Choroid plexus epithelial cell (primary cell): ENCODE data around the gene ADGRG1.

Source experiments
- DNase-seq: peaks from one replicate; pipeline ENCODE4 v3.0.0-alpha.2; 2010; ENCODE audit warnings: low read depth
- H3K4me3 ChIP-seq: 2 replicates; pipeline ENCODE4 v1.5.1; 2011; ENCODE audit warnings: low read depth, mild to moderate bottlenecking, control low read depth, low read length, moderate library complexity
- TF ChIP-seq, protein P1 (sequence below): conservative IDR thresholded peaks from 2 replicates; pipeline ENCODE4 v1.5.1; 2011; ENCODE audit warnings: low read depth, mild to moderate bottlenecking, control low read depth, inconsistent platforms, low read length, moderate library complexity

ADGRG1 gene

DNA sequence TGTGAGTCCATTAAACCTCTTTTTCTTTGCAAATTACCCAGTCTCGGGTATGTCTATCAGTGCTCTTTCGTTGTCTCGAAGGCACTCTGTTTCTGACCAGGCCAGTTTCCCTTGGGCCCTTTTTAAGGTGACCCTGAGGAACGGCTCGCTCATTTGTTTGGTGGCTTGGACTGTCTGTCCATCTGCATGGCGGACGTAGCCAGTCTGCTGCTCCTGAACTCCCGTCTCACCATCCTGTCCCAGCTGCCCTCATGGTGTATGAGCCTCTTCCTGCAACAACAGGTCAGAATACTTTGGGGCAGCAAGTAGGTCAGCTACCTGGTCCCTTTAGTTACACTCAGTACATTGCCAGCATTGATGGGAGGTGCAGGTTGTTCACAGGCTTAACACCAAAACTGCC, 85.2 kb downstream of the ADGRG1 start:
- TF ChIP-seq, protein P1, sequence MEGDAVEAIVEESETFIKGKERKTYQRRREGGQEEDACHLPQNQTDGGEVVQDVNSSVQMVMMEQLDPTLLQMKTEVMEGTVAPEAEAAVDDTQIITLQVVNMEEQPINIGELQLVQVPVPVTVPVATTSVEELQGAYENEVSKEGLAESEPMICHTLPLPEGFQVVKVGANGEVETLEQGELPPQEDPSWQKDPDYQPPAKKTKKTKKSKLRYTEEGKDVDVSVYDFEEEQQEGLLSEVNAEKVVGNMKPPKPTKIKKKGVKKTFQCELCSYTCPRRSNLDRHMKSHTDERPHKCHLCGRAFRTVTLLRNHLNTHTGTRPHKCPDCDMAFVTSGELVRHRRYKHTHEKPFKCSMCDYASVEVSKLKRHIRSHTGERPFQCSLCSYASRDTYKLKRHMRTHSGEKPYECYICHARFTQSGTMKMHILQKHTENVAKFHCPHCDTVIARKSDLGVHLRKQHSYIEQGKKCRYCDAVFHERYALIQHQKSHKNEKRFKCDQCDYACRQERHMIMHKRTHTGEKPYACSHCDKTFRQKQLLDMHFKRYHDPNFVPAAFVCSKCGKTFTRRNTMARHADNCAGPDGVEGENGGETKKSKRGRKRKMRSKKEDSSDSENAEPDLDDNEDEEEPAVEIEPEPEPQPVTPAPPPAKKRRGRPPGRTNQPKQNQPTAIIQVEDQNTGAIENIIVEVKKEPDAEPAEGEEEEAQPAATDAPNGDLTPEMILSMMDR, result no peak
- no peak for DNase-seq
- H3K4me3 ChIP-seq, result no peak overlapping the region

DNA sequence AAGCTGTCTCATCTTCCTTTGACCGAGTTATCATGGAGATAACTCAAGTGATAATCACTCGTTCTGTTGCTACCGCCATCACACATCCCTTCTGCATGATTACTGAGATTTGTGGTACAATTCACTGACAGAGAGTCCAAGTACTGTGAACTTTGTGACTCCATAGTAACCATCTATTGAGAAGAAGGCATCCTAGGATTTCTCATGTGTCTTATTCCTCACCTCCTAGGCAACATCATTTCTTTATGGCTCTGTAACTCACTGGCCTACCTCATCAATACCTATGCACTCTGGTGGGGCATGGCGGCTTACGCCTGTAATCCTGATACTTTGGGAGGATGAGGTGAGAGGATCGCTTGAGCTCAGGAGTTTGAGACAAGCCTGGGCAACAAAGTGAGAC, 85.6 kb downstream of the ADGRG1 start:
- TF ChIP-seq, protein P1, result no peak
- DNase-seq, result no peak
- no peak overlapping the region for H3K4me3 ChIP-seq
